SU-DHL-6 (cell line): Measurements from ENCODE around the gene DCAF17.

ENCODE experiments used
- CTCF ChIP-seq: fragments of 200-600 bp; sonication (generic); IDR thresholded peaks from one replicate; pipeline ENCODE4 v1.5.1; 2017; ENCODE audit warnings: antibody characterized with exemption, mild to moderate bottlenecking, low read length, moderate library complexity; ENCODE audit not compliant: insufficient read depth, poor library complexity, severe bottlenecking
- EZH2phosphoT487 ChIP-seq: fragments of 200-600 bp; sonication (generic), shearing (Covaris generic); conservative IDR thresholded peaks from 2 replicates; pipeline ENCODE4 v1.6.1; 2018; ENCODE audit warnings: mild to moderate bottlenecking, antibody characterized with exemption, low read length, moderate library complexity, mixed read lengths

GRCh38 chr2:171387052-171387451, 47.0 kb upstream of the DCAF17 start:
- TF ChIP-seq CTCF: no peak
- no peak for TF ChIP-seq EZH2phosphoT487
